Measurements from ENCODE around the gene GPATCH3.
"Not testable (repeated sequence)": the region's sequence is repeated elsewhere in the genome, so short reads cannot be mapped to it uniquely, and the experiment has no call there.

GPATCH3 gene

DNA sequence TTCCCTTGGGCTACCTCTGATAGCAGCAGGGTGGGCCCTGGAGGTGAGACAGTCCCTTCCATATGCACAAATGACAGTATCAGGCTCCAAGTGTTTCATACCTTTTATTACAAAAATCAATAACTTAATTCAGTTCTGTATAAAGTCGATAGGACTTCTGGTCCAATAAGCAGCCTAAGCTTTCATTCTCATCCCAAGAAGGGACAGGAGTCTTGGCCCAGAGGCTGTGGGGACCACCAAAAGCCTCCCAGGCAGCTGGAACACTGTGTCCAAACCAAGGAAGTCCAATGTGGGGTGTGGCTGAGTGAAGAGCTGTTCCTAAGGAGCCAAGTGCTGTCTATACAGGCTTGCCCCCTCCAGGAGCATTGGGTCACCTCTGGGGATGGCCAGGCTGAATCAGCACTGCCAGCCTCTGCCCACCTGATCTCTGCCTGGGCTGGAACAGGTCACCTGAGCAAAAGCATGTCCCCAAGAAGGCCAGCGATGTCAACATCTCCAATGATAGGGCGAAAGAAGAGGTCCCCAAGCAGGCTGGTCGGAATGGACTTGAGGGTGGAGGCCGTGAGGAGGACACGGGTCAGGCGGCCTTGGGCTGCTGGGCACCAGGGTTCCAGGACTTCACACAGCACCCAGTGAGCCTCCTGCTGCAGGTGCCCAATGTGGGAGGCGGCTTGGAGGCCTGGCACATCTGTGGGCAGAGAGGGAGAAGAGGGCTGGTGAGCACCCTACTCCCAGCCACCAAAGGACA lies 11.3 kb upstream of the GPATCH3 start:
- no peak for DNase-seq

DNA sequence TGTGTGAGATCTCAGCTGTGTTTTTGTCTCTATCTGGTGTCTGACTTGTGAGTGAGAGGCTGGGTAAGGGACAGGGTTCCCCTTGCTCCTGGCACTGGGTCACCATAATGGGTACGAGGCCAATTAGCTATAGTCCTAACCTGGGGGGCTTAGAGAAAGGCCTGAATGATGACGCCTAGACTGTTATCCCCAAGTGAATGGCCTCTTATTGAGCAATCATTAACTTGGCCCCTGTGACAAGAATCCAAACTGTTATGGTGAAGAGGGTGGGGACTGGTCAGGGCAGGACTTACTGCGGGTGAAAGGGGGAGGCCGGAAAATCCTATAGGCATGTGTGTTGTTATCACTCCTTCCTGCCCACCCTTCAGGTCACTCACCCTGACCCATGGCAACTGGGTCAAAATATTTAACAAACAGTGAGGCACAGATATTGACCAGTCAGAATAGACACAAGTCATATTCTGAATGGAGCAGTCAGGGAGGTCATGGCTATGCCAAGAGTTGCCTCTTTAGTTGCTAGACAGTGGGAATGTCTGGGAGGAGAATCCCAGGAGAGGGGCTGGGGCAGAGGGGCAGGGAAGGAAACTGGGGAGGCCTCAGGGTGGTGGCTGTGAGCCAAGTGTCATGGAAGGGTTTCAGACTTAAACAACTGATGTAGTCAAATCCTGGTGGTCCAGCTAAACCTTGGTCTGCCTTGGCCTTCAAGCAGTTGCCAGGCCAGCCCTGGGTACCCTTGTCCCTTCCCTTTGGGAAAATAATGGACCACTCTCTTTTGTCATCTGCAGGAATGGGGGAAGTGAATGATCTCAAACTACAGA lies 10.3 kb upstream of the GPATCH3 start:
- no peak for DNase-seq

DNA sequence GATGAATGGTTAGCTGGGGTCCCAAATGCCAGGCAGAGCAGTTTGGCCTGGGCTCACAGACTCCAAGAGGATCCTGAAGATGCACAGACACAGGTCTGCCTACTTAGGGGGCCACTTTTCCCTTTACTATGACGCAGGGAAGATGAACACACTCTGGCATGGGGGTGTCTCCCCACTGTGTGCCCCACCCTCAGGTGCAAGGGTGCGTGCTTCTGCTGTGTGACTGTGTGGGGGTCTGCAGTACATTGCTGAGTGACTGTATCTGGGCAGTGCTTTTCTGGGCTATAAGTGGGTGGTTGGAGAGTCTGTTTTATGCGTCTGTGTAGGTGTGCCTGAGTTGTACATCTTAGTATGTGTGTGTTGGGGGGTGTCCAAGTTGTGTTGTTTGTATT lies 9.7 kb upstream of the GPATCH3 start:
- DNase-seq, result no peak

DNA sequence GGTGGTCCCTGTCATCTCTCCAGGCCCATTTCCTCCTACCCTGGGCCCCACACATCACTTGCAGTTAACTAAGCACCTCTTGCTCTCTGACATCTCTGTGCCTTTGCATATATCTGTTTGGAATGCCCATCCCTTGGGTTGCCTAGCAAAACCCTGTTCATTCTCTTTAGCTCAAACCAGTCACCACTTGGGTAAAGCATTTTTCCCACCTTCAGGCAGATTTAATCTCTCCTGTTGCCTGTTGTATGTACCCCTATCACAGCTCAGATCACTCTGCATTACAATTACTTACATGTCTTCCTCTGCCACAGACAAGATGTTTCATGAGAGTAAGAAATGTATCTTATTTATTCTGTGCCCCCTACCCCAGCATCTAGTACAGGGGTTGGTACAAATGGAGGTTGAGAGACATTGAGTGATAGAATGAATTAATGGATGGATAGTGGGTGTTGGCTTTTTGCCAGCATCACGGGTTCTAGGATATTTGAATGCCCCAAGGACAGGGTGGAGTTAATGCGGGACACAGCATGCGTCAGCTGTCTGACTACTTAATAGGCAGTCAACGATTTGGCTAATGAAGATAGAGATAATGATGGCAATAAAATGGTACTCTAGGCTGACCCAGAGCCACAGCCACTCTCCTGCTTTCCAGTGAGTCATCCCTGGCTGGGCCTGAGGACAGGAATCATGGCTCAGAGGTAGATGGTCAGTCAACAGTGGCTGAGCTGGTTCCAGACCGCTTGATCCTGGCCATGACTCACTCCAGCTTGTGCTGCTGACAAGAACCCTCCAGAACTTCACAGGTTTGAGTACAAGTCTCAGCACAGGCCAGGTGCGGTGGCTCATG lies 7.0 kb upstream of the GPATCH3 start:
- no peak for DNase-seq

DNA sequence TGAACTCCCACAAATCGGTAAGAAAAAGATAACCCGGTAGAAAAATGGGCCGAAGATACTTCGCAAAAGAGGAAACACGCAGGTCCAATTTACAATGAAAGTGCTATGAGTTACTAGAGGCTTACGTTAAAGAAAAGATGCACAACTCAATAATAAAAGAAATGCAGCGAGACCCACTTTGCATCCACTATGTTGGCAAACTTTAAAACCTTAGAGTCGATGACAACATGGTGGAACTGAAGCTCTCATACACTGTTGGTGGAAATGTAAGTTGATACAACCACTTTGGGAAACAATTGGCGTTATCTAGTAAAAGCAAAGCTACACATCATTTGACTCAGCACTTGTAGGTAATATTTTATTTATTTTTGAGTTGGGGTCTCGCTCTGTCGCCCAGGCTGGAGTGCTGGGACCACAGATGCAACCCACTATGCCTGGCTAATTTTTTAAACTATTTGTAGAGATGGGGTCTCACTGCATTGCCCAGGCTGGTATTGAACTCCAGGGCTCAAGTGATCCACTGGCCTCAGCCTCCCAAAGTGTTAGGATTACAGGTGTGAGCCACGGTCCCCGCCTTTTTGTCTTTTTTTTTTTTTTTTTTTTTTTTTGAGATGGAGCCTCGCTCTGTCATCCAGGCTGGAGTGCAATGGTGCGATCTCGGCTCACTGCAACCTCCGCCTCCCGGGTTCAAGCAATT lies 696 bp upstream of the GPATCH3 start:
- DNase-seq, result peak; percentile 47

DNA sequence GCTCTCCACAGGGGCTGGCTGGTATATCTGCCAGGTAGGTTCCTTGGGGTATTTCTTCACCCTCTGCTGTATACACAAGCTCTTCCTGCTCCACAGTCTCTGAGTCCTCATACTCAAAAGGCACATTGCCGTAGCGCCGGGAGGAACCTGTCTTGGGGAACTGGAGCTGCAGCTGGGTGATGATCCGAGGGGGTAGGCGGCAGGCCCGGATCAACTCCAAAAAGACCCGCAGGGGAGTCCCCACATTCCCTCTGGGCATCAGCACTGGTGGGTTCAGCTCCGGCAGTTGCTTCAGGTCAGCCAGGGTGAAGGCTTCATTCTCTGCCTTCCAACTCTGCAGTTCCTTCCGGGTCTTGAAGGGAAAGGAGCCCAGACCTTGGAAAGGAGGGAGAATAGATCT lies 2.9 kb downstream of the GPATCH3 start:
- no peak for DNase-seq

DNA sequence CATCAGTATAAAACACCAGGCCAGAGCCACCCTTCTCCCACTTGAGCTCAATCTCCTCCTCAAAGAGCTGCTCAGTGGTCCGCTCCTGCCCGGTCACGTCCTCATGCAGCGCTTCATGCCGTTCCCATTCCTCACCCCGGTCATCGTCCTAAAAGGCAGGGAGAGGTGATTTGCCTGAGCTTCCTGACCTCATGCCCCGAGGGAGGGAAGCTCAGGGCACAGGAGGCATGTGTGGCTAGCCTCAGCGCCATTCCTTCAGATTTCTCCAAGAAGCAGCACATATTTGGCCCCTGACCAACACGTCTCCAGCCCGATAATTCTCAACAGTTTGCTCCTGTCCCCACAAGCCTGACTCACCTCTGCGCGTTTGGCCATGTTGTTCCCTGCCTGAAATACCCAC lies 6.0 kb downstream of the GPATCH3 start:
- no peak for DNase-seq

DNA sequence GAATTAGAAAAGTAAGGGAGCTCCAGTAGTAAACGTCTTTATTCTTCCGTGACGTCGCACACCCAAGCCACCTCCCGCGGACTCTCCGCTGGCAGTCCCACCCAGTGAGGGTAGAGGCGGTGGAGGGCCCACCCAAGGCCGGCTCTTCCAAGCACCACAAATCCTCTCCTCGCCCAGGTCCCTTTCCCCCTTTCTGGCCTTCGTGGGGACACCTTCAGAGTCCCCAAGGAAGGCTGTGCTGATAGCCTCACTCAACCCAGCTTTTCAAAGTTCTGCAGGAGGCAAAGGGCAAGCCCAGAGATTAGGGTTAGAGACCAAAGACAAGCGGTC lies 9.8 kb downstream of the GPATCH3 start:
- no peak for DNase-seq

DNA sequence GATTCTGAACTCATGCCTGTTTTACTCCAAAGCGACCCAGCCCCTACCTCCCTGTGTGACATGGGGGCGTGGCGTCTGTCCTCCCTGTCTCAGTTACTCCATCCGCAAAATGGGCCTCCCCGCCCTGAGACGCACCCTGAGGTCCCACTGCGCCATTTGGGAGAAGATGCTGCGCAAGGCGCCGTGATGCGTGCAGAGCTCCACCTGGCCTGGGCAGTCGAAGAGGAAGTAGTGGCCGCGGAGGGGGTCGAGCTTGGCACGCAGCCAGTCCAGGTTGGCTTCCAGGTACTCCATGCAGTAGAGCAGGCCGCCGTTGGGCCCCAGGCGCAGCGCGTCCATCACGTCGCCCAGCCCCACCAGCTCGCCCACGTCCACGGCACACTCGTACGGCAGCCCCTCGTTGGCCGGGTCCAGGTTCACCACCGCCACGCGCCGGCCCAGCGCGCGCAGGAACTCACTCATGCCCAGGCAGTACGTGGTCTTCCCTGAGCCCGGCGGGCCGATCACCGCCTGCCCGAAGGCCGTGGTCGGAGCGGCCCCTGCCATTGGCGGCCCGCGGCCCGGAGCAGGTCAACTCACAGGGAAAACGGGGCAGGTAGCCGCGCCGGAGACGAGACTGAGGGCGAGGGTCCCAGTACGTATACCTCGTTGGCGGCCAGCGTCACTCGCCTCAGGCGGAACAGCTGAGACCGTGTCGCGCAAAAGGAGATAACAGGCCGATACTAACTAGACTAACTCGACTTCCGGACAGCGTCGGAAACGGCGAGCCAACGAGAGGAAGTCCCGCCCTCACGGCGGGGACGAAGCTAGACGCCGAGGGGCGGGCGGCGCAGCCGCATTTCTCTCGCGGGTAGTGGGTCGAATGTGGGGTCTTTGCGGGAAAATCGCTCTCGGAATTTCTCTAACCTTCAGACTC lies 10.5 kb downstream of the GPATCH3 start, which contains the start of gene GPN2:
Gene GPN2, minus strand, starts transcription at position 733 of the 916 bp plus-strand sequence. Its CDS starts 187 bp downstream, at position 546.
- peak; percentile 82 for DNase-seq

DNA sequence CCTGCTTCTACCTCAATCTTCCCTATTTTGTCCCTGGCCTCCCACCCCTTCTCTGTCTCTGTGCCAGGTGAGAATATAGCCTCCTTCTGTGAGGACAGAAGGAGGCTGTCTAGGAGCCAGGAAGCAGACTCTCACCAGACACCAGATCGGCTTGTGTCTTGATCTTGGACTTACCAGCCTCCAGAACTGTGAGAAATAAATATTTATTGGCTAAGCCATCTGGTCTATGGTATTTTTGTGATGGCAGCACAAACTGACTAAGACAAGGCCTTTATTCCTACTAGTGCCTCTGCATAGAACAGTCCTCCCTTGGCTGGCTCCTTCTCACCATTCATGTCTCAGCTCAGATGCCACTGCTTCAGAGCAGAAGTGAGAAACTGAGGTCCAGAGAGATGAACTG lies 12.0 kb downstream of the GPATCH3 start:
- no peak for DNase-seq

DNA sequence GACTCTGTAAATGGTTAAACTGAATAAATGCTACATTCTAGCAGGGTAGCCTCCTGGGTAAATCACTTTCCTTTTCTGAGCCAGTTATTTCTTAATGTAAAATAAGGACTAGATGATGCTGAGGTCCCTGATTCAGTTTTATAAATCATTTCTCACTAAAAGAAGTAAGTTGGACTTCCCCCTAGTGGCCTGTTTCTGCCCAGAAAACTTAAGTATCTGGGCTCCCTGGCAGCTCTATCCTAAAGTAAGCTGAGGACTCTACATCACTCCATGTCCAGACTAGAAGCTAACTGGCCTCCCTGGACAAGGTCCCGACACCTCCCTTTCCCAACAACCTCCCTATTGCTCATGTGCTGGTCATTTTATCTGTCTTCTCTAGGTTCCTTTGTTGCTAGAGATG lies 13.1 kb downstream of the GPATCH3 start:
- no peak for DNase-seq

DNA sequence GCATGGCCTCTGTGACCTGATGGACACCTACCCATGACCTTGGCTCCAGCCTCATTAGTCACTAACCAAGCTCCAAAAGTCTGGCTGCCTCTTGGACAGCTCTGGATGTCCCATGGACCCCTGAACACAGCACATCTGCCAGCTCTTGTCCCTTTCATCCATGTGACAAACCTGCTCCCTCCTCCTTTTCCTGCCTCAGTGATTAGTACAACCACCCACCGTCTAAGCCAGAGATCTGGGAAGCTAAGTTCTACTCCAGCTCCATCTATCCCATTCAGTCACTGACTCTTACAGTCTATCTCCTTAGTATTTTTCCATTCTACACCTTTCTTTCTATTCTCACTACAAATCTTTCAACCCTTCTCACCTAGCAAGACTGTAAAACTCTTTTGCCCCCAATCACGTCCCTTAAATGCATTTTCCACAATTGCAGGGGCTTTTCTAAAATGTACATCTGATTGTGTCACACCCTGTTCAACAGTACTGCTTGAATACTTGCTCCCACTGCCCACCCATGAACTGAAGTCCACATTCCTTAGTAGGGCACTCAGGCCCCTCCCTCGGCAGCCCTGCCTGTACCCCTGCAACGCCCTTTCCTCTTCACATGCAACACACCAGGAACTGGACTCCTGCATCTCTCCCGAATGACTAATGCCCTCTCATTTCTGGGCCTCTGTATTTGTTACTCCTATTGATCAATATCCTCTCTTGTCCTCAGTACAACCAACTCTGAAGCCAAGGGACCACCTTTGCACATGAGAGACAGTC lies 17.4 kb downstream of the GPATCH3 start:
- DNase-seq, result no peak

DNA sequence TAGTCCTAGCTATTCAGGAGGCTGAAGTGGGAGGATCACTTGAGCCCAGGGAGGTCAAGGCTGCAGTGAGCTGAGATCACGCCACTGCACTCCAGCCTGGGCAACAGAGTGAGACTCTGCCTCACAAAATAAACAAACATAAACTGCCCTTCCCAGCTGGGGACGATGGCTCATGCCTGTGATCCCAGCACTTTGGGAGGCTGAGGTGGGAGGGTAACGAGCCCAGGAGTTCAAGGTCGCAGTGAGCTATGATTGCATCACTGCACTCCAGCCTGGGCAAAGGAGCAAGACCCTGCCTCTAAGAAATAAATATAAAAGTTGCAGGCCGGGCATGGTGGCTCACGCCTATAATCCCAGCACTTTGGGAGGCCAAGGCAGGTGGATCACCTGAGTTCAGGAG lies 18.7 kb downstream of the GPATCH3 start:
- not testable (repeated sequence) for DNase-seq

DNA sequence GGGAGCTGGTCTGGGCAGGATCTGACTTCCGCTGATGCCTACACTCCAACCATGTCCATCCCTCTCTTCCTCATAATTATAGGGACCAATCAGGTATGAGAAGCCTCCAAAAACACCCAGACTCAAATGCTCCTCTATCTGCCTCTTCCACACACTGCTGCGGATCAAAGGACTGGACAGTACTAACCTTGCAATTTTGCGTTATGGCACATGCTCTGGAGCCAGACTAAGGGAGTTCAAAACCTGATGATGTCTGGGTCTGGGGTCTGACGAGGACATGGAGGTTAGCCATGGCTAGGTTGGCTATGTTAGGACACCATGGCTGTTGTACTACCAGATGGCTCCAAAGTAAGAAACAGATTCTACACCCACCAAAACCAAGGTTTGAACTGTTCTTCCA lies 20.5 kb downstream of the GPATCH3 start:
- no peak for DNase-seq

DNA sequence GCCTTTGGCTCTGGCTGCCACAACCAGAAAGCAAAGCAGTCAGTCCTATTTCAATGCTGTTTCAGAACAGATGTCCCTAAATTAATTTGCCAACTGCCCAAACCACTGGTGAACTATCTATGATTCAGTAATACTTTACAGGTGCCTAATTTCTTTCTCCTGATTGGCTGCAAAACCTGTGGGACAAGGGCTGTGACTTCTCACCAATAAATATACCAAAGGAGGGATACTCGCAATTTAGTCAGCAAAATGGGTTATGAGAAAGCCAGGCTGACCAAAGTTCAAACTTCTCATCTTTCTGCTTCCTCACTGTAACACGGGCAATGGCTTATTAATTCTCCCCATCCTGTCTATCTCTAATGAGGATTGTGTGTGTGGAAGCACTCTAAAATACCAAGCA lies 22.9 kb downstream of the GPATCH3 start:
- DNase-seq, result no peak

DNA sequence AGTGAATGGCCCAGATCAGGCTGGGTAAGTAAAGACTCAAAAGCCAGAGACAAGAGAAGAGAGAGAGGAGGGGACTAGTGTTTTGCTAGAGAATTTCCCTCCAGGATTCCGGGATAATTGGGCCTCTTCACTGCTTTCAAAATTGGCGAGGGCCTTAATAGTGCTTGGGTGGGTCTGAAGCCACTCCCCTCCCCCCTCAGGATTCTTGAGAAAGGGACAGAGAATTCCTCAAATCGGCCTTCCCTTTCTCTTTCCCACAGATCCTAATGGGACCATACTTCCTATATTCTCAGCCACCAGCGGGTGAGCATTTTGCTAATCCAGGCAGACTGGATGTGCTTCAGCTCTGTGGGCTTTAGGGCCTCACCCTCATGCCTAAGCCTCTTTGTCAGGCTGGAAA lies 25.4 kb downstream of the GPATCH3 start:
- no peak for DNase-seq

DNA sequence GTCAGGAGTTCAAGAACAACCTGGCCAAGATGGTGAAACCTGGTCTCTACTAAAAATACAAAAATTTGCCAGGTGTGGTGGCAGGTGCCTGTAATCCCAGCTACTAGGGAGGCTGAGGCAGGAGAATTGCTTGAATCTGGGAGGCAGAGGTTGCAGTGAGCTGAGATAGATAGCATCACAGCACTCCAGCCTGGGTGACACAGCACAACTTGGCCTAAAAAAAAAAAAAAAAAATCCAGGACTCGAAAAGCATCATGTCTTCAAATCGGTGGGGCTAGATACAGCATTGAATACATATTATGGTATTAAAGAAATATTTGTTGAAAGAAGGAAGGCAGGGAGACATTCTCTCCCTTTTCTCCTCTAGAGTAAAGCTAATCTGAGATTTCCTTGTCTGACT lies 27.2 kb downstream of the GPATCH3 start:
- not testable (repeated sequence) for DNase-seq

DNA sequence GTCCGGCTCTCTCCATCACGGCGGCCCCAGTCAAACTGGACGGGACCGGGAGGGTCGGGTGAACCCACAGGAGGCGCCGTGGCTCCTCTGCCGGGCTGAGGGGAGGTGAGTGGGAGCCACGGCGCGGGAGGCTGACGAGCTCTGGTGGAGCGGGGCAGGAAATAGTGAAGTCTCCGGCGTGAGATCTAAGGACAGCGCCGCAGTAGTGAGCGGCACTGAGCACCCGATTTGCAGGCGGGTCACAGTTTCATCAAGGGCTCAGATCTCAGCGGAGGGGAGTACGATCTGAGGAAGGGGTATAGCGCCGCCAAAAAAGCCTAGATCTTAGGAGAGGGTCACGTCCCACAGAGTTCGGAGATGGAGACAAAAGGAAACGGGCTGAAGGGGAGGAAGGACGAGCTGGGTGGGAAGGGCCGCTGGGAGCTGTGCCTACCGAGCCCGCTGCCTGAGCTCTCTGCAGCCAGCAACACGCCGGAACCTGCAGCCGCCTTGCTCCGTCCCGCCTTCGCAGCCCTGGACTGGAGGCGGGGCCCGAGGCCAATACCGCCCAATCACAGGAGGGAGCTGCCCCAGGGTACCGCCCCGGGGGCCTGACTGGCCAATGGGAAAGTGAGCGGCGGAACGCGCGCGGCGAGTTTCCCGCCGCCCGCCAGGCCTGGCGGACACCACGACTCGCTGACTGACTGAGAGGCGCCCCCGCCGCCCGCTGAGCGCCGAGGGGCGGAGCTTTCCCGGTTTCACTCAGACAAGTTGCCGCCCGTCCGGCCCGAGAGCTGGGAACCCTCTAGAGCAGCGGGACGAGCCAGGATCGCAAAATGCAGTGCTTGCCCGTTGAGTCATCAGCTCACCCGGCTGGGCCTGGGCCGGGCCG lies 35.4 kb downstream of the GPATCH3 start:
- DNase-seq, result peak; percentile 99

DNA sequence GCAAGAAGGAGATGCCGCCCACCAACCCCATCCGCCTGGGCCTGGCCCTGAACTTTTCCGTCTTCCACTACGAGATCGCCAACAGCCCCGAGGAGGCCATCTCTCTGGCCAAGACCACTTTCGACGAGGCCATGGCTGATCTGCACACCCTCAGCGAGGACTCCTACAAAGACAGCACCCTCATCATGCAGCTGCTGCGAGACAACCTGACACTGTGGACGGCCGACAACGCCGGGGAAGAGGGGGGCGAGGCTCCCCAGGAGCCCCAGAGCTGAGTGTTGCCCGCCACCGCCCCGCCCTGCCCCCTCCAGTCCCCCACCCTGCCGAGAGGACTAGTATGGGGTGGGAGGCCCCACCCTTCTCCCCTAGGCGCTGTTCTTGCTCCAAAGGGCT lies 36.6 kb downstream of the GPATCH3 start:
- no peak for DNase-seq
